Kidney (tissue), 14 donors: Measurements from ENCODE around the gene REC114. TPM values are rescaled to one million over a fixed set of nuclear protein-coding genes. Genes with fewer than 3 reads are reported as not detected.

Experiments
- DNase-seq, 5 donors: peaks; one replicate each; pipeline ENCODE4 v3.0.0-alpha.2; 2013 to 2020
- FAIRE-seq: peaks from 2 replicates; lab custom pipeline; 2012; peaks lifted over from hg19 to GRCh38; lab: Jason Lieb, UNC
- H3K27ac ChIP-seq, 2 donors: one replicate each; pipeline ENCODE4 v1.7.0; 2013; ENCODE audit warnings: low read depth in 2 of 2, low read length in 2 of 2, inconsistent platforms in 1 of 2
- H3K27me3 ChIP-seq: one replicate; pipeline ENCODE4 v1.7.1; 2013; ENCODE audit warnings: low read length, inconsistent platforms; ENCODE audit not compliant: control insufficient read depth, insufficient read depth
- H3K36me3 ChIP-seq, 3 donors: one replicate each; pipeline versions ENCODE4 v1.7.0 to v1.7.1; 2013; ENCODE audit warnings: low read length in 3 of 3, control low read depth in 1 of 3, inconsistent platforms in 1 of 3; ENCODE audit not compliant: insufficient read depth in 3 of 3, control insufficient read depth in 2 of 3
- H3K4me1 ChIP-seq, 3 donors: one replicate each; pipeline versions ENCODE4 v1.7.0 to v1.7.1; 2013; ENCODE audit warnings: low read length in 3 of 3, inconsistent platforms in 1 of 3, low read depth in 1 of 3; ENCODE audit not compliant: control insufficient read depth in 2 of 3, insufficient read depth in 2 of 3
- H3K4me3 ChIP-seq, 3 donors: one replicate each; pipeline versions ENCODE4 v1.7.0 to v1.8.1; 2013; ENCODE audit warnings: low read length in 3 of 3, control low read depth in 1 of 3, inconsistent platforms in 1 of 3
- H3K9ac ChIP-seq, 3 donors: one replicate each; pipeline versions ENCODE4 v1.7.0 to v1.7.1; 2013; ENCODE audit warnings: low read length in 3 of 3, control low read depth in 1 of 3, inconsistent platforms in 1 of 3
- H3K9me3 ChIP-seq, 3 donors: one replicate each; pipeline versions ENCODE4 v1.7.0 to v1.7.1; 2013; ENCODE audit warnings: low read length in 3 of 3, control low read depth in 1 of 3, inconsistent platforms in 1 of 3; ENCODE audit not compliant: control insufficient read depth in 2 of 3, insufficient read depth in 1 of 3
- intact Hi-C: fragments of 100-400 bp; cut with DNase I; formaldehyde crosslinking; loops from one replicate; pipeline ENCODE4 v1.11.1; 2022
- polyA plus RNA-seq: library from polyadenylated mRNA; stranded (reverse); fragments of 350-450 nt; fragmentation: Illumina TruSeq; extraction: RNeasy Lipid Tissue Mini Kit (QIAGEN cat#74804); gene quantifications from one replicate; pipeline ENCODE4 v1.2.3, GENCODE V29; 2014; ENCODE audit warnings: low read depth, low replicate concordance; ENCODE audit not compliant: insufficient read depth
- total RNA-seq: library from RNA; stranded (reverse); fragmentation: NEBNext Ultra II Directional; extraction: Animal tissue kit (Norgen Biotek cat#: 25700); gene quantifications from one replicate; pipeline ENCODE4 v1.2.1, GENCODE V29; 2021
- TF ChIP-seq, protein P1 (sequence below): IDR thresholded peaks from 3 replicates; pipeline ENCODE4 v1.5.1; 2012; ENCODE audit warnings: mild to moderate bottlenecking, moderate library complexity, borderline replicate concordance; ENCODE audit not compliant: insufficient read depth; ENCODE audit errors: extremely low read depth
- donor health status: control.
- donor health status: control.
- donor health status: control.
- donor health status: control.
- donor health status: control.
- donor health status: DM: yes; HTN: yes; CAD: no.
- donor health status: Normal renal cell carcinoma (clear cell type).

Gene REC114
- total and polyA plus RNA-seq, 2 donors from 2014 or later, result not detected

GRCh38 chr15:73604477-73604876 lies 161.5 kb downstream of the REC114 start:
- Histone ChIP-seq H3K27ac (no peak overlapping the region), H3K9me3 (no peaks in the 10 kb centered on the region), H3K4me1 (peaks cover 9 to 36% (median 33%) of the 10 kb centered on the region in 3 donors), H3K27me3 (no peaks in the 10 kb centered on the region), H3K9ac (no peak overlapping the region), H3K4me3 (no peak overlapping the region), H3K36me3 (no peaks in the 10 kb centered on the region)
- FAIRE-seq (no peak), DNase-seq (no peak)
- TF ChIP-seq, protein P1, sequence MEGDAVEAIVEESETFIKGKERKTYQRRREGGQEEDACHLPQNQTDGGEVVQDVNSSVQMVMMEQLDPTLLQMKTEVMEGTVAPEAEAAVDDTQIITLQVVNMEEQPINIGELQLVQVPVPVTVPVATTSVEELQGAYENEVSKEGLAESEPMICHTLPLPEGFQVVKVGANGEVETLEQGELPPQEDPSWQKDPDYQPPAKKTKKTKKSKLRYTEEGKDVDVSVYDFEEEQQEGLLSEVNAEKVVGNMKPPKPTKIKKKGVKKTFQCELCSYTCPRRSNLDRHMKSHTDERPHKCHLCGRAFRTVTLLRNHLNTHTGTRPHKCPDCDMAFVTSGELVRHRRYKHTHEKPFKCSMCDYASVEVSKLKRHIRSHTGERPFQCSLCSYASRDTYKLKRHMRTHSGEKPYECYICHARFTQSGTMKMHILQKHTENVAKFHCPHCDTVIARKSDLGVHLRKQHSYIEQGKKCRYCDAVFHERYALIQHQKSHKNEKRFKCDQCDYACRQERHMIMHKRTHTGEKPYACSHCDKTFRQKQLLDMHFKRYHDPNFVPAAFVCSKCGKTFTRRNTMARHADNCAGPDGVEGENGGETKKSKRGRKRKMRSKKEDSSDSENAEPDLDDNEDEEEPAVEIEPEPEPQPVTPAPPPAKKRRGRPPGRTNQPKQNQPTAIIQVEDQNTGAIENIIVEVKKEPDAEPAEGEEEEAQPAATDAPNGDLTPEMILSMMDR, result no peak
- intact Hi-C loops, result no loop called here

GRCh38 chr15:73605759-73606436 lies 162.9 kb downstream of the REC114 start:
- intact Hi-C loops, result no loop called here

GRCh38 chr15:73607405-73607804 lies 164.4 kb downstream of the REC114 start:
- intact Hi-C loops, result no loop called here
- DNase-seq (no peak), FAIRE-seq (no peak)
- Histone ChIP-seq H3K27me3 (no peaks in the 10 kb centered on the region), H3K27ac (no peak overlapping the region), H3K4me3 (no peak overlapping the region), H3K36me3 (no peaks in the 10 kb centered on the region), H3K9me3 (no peaks in the 10 kb centered on the region), H3K4me1 (peaks cover under 1 to 27% (median 15%) of the 10 kb centered on the region in 3 donors), H3K9ac (no peak overlapping the region)
- TF ChIP-seq, protein P1, result no peak

More at GRCh38 chr15:73605759-73606436, 162.9 kb downstream of the REC114 start:
- FAIRE-seq (no peak), DNase-seq (peak in 2 of 5 donors; percentile 38 to 62)
- Histone ChIP-seq H3K27ac (no peak overlapping the region), H3K27me3 (no peaks in the 10 kb centered on the region), H3K4me1 (peaks cover 9 to 34% (median 30%) of the 10 kb centered on the region in 3 donors), H3K9ac (no peak overlapping the region), H3K9me3 (no peaks in the 10 kb centered on the region), H3K36me3 (no peaks in the 10 kb centered on the region), H3K4me3 (no peak overlapping the region)
- TF ChIP-seq, protein P1, result no peak
